22Rv1 (cell line): ENCODE results near the gene IQCH.

Source experiments
- ZFX ChIP-seq: fragments of 450-650 bp; IDR thresholded peaks from 2 replicates; pipeline ENCODE4 v1.6.1; 2017; ENCODE audit warnings: antibody characterized with exemption, borderline replicate concordance
- TF ChIP-seq, protein P1 (sequence below): fragments of 450-650 bp; IDR thresholded peaks from 2 replicates; pipeline ENCODE4 v1.5.1; 2017; ENCODE audit warnings: mild to moderate bottlenecking

DNA sequence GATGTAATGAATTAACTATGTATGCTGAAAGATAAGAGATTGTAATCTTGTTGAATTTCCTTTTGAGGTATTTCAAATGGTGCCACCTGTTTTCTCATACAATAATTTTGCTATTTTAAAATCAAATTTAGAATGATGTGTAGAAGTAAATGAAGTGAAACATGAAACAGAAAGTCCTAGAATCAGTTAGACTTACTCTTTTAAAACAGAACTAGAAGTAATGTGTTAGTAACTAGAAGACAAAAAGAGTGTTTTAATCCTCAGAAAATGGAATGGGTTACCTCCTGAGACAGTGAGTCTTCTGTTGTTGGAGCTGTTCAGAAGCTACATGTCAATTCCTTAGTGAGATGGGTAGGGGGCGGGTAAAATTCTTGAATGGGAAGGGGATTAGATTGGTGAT lies 279.8 kb downstream of the IQCH start:
- TF ChIP-seq, protein P1, sequence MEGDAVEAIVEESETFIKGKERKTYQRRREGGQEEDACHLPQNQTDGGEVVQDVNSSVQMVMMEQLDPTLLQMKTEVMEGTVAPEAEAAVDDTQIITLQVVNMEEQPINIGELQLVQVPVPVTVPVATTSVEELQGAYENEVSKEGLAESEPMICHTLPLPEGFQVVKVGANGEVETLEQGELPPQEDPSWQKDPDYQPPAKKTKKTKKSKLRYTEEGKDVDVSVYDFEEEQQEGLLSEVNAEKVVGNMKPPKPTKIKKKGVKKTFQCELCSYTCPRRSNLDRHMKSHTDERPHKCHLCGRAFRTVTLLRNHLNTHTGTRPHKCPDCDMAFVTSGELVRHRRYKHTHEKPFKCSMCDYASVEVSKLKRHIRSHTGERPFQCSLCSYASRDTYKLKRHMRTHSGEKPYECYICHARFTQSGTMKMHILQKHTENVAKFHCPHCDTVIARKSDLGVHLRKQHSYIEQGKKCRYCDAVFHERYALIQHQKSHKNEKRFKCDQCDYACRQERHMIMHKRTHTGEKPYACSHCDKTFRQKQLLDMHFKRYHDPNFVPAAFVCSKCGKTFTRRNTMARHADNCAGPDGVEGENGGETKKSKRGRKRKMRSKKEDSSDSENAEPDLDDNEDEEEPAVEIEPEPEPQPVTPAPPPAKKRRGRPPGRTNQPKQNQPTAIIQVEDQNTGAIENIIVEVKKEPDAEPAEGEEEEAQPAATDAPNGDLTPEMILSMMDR = no peak
- TF ChIP-seq ZFX = no peak
